Measurements from ENCODE around the gene CLCN7. TPM values are rescaled to one million over a fixed set of nuclear protein-coding genes. Genes with fewer than 3 reads are reported as not detected.
"Not testable (repeated sequence)": the region's sequence is repeated elsewhere in the genome, so short reads cannot be mapped to it uniquely, and the experiment has no call there.

Gene CLCN7
- total RNA-seq, 1 experiment from 2014 or later: 48.2 TPM

DNA sequence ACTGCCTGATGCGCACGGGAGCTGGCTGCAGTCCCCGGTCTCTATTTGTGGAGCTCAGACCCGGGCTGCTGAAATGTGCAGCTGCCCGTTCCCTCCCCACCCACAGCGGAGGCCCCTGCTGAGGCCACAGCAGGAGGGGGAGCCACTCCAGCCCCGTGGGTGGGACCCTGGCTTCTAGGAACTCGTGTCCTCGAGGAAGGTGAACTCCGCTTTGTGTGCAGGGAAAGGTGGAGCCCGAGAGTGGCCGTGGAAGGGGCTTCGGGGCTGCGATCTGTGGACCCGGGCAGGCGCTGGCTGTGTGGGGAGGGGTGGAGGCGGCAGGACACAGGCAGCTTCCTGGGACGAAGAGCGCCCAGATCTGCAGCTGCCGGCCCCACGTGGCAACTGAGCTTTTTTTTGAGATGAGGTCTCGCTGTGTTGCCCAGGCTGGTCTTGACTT lies 33.4 kb downstream of the CLCN7 start:
- Histone ChIP-seq H3F3A (ENCODE audit: low read length, unreplicated experiment) (no peaks in the 10 kb centered on the region), H3K79me2 (ENCODE audit: low read length) (no peaks in the 10 kb centered on the region), H3K4me2 (ENCODE audit: low read length) (no peak overlapping the region), H3K36me3 (ENCODE audit: low read depth, low read length) (no peaks in the 10 kb centered on the region), H3K4me3 (ENCODE audit: low read length) (no peak overlapping the region), H3K9me2 (replicated peaks; ENCODE audit: low read length) (no peaks in the 10 kb centered on the region), H3K4me1 (ENCODE audit: insufficient read depth, low read length) (no peaks in the 10 kb centered on the region), H2AFZ (ENCODE audit: low read length) (no peak overlapping the region), H3K27me3 (ENCODE audit: low read length) (no peaks in the 10 kb centered on the region), H3K9ac (ENCODE audit: low read length) (no peak overlapping the region), H3K9me3 (ENCODE audit: low read length) (no peaks in the 10 kb centered on the region), H3K27ac (ENCODE audit: low read length) (no peak overlapping the region), H4K20me1 (ENCODE audit: low read length) (no peaks in the 10 kb centered on the region)
- ChIA-PET POLR2A (ENCODE audit: unreplicated experiment) (no interaction called here), CTCF (no interaction called here)
- BruUV-seq (replicated peaks): no TSS peak
- intact Hi-C loops (cut with micrococcal nuclease): no loop called here
- ATAC-seq: no peak
- no peak for TF ChIP-seq EZH2phosphoT487 (IDR thresholded peaks at IDR 0.05; ENCODE audit: borderline replicate concordance, low read length)
- no peak for TF ChIP-seq EZH2 (IDR thresholded peaks at IDR 0.05; ENCODE audit: low read length, unreplicated experiment)
- TF ChIP-seq, protein P1, sequence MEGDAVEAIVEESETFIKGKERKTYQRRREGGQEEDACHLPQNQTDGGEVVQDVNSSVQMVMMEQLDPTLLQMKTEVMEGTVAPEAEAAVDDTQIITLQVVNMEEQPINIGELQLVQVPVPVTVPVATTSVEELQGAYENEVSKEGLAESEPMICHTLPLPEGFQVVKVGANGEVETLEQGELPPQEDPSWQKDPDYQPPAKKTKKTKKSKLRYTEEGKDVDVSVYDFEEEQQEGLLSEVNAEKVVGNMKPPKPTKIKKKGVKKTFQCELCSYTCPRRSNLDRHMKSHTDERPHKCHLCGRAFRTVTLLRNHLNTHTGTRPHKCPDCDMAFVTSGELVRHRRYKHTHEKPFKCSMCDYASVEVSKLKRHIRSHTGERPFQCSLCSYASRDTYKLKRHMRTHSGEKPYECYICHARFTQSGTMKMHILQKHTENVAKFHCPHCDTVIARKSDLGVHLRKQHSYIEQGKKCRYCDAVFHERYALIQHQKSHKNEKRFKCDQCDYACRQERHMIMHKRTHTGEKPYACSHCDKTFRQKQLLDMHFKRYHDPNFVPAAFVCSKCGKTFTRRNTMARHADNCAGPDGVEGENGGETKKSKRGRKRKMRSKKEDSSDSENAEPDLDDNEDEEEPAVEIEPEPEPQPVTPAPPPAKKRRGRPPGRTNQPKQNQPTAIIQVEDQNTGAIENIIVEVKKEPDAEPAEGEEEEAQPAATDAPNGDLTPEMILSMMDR (conservative IDR thresholded peaks at IDR 0.05; ENCODE audit: low read depth, low read length): no peak
- no peak for DNase-seq

DNA sequence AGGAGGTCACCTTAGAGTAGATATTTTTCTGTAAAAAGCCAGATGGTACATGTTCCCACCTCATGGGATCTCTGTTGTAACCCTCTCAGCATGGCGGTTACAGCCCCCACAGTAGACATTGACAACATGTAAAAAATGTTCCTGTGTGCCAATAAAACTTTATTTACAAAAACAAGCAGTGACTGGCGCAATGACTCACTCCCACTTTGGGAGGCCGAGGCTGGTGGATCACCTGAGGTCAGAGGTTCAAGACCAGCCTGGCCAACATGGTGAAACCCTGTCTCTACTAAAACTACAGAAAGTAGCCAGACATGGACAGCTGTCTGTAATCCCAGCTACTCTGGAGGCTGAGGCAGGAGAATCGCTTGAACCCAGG lies 35.1 kb downstream of the CLCN7 start:
- ATAC-seq; BruUV-seq (replicated peaks); H3K79me2 ChIP-seq (ENCODE audit: low read length); H2AFZ ChIP-seq (ENCODE audit: low read length); intact Hi-C loops (cut with micrococcal nuclease); H3K27me3 ChIP-seq (ENCODE audit: low read length); CTCF ChIA-PET; H3K27ac ChIP-seq (ENCODE audit: low read length); H4K20me1 ChIP-seq (ENCODE audit: low read length); H3K9ac ChIP-seq (ENCODE audit: low read length); H3K36me3 ChIP-seq (ENCODE audit: low read depth, low read length); DNase-seq; H3K4me1 ChIP-seq (ENCODE audit: insufficient read depth, low read length); H3F3A ChIP-seq (ENCODE audit: low read length, unreplicated experiment); POLR2A ChIA-PET (ENCODE audit: unreplicated experiment); H3K4me2 ChIP-seq (ENCODE audit: low read length); H3K4me3 ChIP-seq (ENCODE audit: low read length); H3K9me2 ChIP-seq (replicated peaks; ENCODE audit: low read length); H3K9me3 ChIP-seq (ENCODE audit: low read length): not testable (repeated sequence)

DNA sequence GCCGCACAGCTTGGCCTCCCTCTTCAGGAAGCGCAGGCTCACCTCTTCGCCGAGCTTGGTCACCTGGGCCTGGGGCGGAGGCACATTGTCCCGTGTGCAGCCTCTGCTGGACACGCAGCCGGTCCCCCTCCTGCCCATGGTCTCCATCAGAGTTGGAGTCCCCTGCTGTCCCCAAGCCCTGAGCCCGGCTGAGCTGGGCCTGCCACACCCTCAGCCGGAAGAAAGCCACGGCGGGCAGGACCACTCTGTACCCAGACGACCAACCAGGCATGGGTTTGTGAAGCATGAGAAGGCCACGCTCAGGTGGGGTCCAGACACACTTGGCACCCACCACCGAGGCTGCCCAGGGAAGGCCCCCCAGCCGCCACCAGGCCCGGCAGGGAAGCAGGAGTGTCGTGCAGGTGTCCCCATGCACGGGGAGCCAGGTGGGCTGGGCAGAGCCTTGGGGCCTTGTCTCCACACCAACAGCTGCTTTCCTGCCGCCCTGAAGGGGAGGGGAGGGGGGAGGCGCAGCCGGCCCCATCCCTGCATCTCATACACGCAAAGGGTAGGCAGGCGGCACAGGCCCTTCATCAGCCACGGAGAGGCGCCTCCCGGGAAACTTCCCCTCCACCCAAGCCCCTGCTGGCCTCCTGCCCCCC lies 35.6 kb downstream of the CLCN7 start:
- intact Hi-C loops (cut with micrococcal nuclease): no loop called here

More for the DNA sequence above, 35.6 kb downstream of the CLCN7 start:
- Histone ChIP-seq H3K27ac (ENCODE audit: low read length) (no peak overlapping the region), H3K4me2 (ENCODE audit: low read length) (no peak overlapping the region), H3K9ac (ENCODE audit: low read length) (no peak overlapping the region), H3K4me1 (ENCODE audit: insufficient read depth, low read length) (no peaks in the 10 kb centered on the region), H3K4me3 (ENCODE audit: low read length) (no peak overlapping the region), H3K9me3 (ENCODE audit: low read length) (no peaks in the 10 kb centered on the region), H3F3A (ENCODE audit: low read length, unreplicated experiment) (no peaks in the 10 kb centered on the region), H2AFZ (ENCODE audit: low read length) (no peak overlapping the region), H3K9me2 (replicated peaks; ENCODE audit: low read length) (no peaks in the 10 kb centered on the region), H3K27me3 (ENCODE audit: low read length) (no peaks in the 10 kb centered on the region), H3K79me2 (ENCODE audit: low read length) (no peaks in the 10 kb centered on the region), H3K36me3 (ENCODE audit: low read depth, low read length) (no peaks in the 10 kb centered on the region), H4K20me1 (ENCODE audit: low read length) (no peaks in the 10 kb centered on the region)
- no peak for TF ChIP-seq EZH2 (IDR thresholded peaks at IDR 0.05; ENCODE audit: low read length, unreplicated experiment)
- no peak for TF ChIP-seq EZH2phosphoT487 (IDR thresholded peaks at IDR 0.05; ENCODE audit: borderline replicate concordance, low read length)
- TF ChIP-seq, protein P1 (conservative IDR thresholded peaks at IDR 0.05; ENCODE audit: low read depth, low read length): no peak
- ATAC-seq (no peak), DNase-seq (no peak)
- POLR2A ChIA-PET (ENCODE audit: unreplicated experiment): no interaction called here
- BruUV-seq (replicated peaks): no TSS peak
- CTCF ChIA-PET: no interaction called here

Measured in PC-3 (cell line).